Metanephros (tissue), 1 donor: ENCODE results near the gene ATAD3B. TPM values are rescaled to one million over a fixed set of nuclear protein-coding genes. Genes with fewer than 3 reads are reported as not detected.

Experiments used
- total RNA-seq: library from RNA; depleted of rRNA; stranded (reverse); fragments of >200 nt; gene quantifications from one replicate; pipeline ENCODE4 v1.2.3, GENCODE V29; 2014

Gene ATAD3B, protein sequence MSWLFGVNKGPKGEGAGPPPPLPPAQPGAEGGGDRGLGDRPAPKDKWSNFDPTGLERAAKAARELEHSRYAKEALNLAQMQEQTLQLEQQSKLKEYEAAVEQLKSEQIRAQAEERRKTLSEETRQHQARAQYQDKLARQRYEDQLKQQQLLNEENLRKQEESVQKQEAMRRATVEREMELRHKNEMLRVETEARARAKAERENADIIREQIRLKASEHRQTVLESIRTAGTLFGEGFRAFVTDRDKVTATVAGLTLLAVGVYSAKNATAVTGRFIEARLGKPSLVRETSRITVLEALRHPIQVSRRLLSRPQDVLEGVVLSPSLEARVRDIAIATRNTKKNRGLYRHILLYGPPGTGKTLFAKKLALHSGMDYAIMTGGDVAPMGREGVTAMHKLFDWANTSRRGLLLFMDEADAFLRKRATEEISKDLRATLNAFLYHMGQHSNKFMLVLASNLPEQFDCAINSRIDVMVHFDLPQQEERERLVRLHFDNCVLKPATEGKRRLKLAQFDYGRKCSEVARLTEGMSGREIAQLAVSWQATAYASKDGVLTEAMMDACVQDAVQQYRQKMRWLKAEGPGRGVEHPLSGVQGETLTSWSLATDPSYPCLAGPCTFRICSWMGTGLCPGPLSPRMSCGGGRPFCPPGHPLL
- 16.4 TPM for total RNA-seq

GRCh38 chr1:1471389-1472052, at the start of gene ATAD3B:
Gene ATAD3B, plus strand, starts transcription at chr1:1471765. Its CDS starts 120 bp downstream, at chr1:1471885.

DNA sequence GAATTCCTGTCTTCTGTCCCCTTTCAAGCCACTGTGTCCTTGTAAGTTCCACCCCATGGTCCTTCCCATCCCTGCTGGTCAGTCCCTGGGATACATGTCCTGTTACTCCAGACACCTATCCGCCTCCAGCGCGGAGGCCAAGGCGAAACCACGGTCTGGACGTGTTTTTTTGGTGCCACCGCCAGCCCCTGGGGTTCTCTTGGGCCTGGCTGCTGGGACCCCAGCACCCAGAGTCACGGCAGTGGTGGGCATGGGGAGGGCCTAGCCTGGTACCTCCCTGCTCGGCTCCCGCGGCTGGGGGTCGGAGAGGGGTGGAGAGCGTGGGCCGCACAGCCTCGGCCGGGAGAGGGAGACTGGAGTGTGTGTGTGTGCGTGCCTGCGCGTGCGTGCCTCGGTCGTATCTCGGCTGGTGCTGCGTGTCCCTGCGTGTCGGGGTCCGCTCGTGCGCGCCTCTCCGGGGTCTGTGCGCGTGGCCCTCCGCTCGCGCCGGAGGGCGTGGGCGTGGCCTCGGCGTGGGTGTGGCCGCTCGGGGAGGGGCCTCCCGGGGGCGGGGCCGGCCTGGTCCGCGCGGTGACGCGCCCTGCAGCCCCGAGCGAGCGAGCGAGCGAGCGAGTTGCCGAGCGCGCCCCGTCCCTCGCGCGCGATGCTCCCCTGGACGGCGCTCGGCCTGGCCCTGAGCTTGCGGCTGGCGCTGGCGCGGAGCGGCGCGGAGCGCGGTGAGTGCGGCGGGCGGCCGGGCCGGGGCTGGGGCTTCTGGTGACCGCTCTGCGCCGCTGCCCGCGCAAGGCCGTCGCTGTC, 36.3 kb upstream of the ATAD3B start, which contains the start of gene VWA1:
Gene VWA1 (plus strand): TSS at position 585 of the 798 bp plus-strand sequence. CDS start 59 bp downstream, at position 644.

GRCh38 chr1:1449099-1449739, 22.3 kb upstream of the ATAD3B start, which contains the start of gene ATAD3C:
Gene ATAD3C, plus strand, starts transcription at chr1:1449689. Its CDS starts 995 bp downstream, at chr1:1450684.

GRCh38 chr1:1511533-1512285, 40.1 kb downstream of the ATAD3B start, which contains the start of gene ATAD3A:
Gene ATAD3A, plus strand, starts transcription at chr1:1512162. Its CDS starts 107 bp downstream, at chr1:1512269.

GRCh38 chr1:1540090-1540817, 68.7 kb downstream of the ATAD3B start, which contains the start of gene TMEM240:
Gene TMEM240, minus strand, starts transcription at chr1:1540624. Its CDS starts 278 bp downstream, at chr1:1540346.

Other genes starting within 250 kb of the ATAD3B start
- gene SDF4, start 239.8 kb upstream of the ATAD3B start, total RNA-seq: 94.4 TPM
- gene B3GALT6, start 239.5 kb upstream of the ATAD3B start, total RNA-seq: 16.0 TPM
- gene C1QTNF12, start 225.0 kb upstream of the ATAD3B start, total RNA-seq: 5.3 TPM
- 49.3 TPM for gene UBE2J2, start 197.9 kb upstream of the ATAD3B start, total RNA-seq
- 7.1 TPM for gene SCNN1D, start 191.3 kb upstream of the ATAD3B start, total RNA-seq
- gene ACAP3, start 163.8 kb upstream of the ATAD3B start, total RNA-seq: 33.9 TPM
- gene PUSL1, start 163.2 kb upstream of the ATAD3B start, total RNA-seq: 20.3 TPM
- gene INTS11, start 147.1 kb upstream of the ATAD3B start, total RNA-seq: 106 TPM
- gene CPTP, start 147.0 kb upstream of the ATAD3B start, total RNA-seq: 15.9 TPM
- 1.1 TPM for gene TAS1R3, start 140.5 kb upstream of the ATAD3B start, total RNA-seq
- gene DVL1, start 122.3 kb upstream of the ATAD3B start, total RNA-seq: 51.4 TPM
- 142 TPM for gene MXRA8, start 113.2 kb upstream of the ATAD3B start, total RNA-seq
- 74.3 TPM for gene AURKAIP1, start 96.6 kb upstream of the ATAD3B start, total RNA-seq
- 245 TPM for gene CCNL2, start 72.4 kb upstream of the ATAD3B start, total RNA-seq
- gene MRPL20, start 64.5 kb upstream of the ATAD3B start, total RNA-seq: 80.8 TPM
- 6.9 TPM for gene ANKRD65, start 50.5 kb upstream of the ATAD3B start, total RNA-seq
- gene VWA1, start 36.1 kb upstream of the ATAD3B start, total RNA-seq: 54.3 TPM
- 5.8 TPM for gene ATAD3C, start 22.1 kb upstream of the ATAD3B start, total RNA-seq
- gene ATAD3A, start 40.4 kb downstream of the ATAD3B start, total RNA-seq: 22.3 TPM
- 6.3 TPM for gene TMEM240, start 68.9 kb downstream of the ATAD3B start, total RNA-seq
- 60.6 TPM for gene SSU72, start 103.1 kb downstream of the ATAD3B start, total RNA-seq
- gene FNDC10, start 128.4 kb downstream of the ATAD3B start, total RNA-seq: 1.3 TPM
- 68.0 TPM for gene MIB2, start 143.7 kb downstream of the ATAD3B start, total RNA-seq
- gene MMP23B, start 160.4 kb downstream of the ATAD3B start, total RNA-seq: 48.1 TPM
- 12.4 TPM for gene CDK11B, start 187.2 kb downstream of the ATAD3B start, total RNA-seq
- 56.9 TPM for gene SLC35E2B, start 221.0 kb downstream of the ATAD3B start, total RNA-seq